ENCODE measurements around the gene IFI30. TPM values are rescaled to one million over a fixed set of nuclear protein-coding genes. Genes with fewer than 3 reads are reported as not detected.
A peak's percentile ranks its signal among the peaks of the same experiment; 100 is the strongest.

Gene IFI30
- polyA plus RNA-seq, 4 donors, result 12.4 to 22.4 (median 15.3) TPM

- no peak for DNase-seq (ENCODE audit: low read depth in 4 of 4, low spot score in 2 of 4)
Observed at GRCh38 chr19:18170714-18171255, 2.8 kb upstream of the IFI30 start.

GRCh38 chr19:18171605-18172327 lies 1.8 kb upstream of the IFI30 start:
- no peak for DNase-seq (ENCODE audit: low read depth in 4 of 4, low spot score in 2 of 4)

DNA sequence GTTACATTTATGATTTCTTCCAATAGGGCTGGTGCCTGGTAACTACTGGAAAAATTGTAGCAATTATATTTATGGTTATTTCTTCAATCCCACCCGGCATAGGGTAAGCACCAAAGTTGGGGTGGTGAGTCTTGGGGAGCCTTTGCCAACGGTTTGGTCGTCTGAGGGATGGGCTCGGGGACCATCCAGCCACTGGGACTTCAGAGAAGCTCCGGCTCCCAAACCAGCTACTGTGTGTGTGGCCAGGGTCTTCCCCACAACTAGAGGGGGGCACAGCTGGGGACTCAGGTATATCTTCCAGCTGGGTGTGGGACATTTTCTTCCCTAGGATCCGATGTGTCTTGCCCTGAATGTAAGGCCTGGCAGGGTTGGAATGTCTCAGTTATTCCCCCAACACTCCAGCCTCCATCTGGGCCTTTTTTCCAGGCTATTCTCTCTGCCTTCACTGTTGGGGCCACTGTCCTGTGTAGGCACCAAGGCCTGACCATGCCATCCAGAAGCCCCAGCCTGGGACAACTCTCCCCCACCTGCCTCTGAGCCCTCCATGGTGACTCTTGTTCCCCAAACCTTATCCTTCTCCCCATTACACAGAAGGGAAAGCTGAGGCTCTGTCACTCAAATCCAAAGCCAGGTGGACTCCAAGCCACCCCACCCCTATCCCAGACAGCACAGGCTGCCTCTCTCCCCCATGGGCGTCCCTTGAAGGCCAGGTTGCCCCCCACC lies 1.1 kb upstream of the IFI30 start:
- no peak for DNase-seq (ENCODE audit: low read depth in 4 of 4, low spot score in 2 of 4)

GRCh38 chr19:18173054-18173571 lies 500 bp upstream of the IFI30 start:
- no peak for DNase-seq (ENCODE audit: low read depth in 4 of 4, low spot score in 2 of 4)

DNA sequence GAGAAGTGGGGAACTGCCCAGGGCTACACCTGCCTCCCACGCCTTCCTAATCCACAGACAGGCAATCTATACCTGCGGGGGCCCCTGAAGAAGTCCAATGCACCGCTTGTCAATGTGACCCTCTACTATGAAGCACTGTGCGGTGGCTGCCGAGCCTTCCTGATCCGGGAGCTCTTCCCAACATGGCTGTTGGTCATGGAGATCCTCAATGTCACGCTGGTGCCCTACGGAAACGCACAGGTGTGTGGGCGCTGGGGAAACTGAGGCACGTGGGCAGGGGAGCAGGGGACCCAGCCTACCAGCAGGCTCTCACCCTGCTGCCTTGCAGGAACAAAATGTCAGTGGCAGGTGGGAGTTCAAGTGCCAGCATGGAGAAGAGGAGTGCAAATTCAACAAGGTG lies 1.4 kb downstream of the IFI30 start:
- no peak for DNase-seq (ENCODE audit: low read depth in 4 of 4, low spot score in 2 of 4)

DNA sequence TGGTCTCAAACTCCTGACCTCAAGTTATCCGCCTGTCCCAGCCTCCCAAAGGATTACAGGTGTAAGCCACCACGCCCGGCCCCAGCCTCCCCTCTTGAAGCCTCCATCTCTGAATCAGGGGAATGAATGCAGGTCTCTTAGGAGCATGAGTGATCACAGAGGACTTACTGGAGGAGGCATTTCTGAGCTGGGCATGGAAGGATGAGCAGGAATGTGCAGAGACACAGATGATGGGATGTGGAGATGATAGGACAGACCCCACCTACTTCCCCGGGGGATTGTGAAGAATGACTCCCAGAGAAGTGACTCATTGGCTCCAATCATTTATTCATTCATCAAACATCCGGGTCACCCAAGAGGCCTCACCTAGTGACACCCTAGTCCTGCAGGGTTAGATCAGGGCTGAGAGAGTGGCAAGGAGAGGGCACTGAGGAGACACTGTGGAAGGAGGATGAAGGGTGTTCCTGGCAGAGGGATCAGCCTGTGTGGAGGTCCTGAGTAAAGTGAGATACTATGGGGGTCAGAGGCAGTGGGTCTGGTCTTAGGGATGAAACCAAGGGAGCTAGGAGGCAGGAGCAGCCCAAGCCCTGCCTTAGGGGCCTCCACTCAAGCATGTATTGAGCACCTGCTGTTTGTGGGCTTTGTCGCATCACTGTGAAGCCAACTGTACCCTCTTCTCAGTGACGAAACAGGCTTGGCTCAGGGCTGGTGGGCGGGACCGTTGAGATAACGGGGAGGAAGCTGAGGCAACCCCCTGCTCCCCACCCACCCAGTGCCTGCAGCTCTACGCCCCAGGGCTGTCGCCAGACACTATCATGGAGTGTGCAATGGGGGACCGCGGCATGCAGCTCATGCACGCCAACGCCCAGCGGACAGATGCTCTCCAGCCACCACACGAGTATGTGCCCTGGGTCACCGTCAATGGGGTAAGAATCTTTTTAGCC lies 3.0 kb downstream of the IFI30 start:
- no peak for DNase-seq (ENCODE audit: low read depth in 4 of 4, low spot score in 2 of 4)

DNA sequence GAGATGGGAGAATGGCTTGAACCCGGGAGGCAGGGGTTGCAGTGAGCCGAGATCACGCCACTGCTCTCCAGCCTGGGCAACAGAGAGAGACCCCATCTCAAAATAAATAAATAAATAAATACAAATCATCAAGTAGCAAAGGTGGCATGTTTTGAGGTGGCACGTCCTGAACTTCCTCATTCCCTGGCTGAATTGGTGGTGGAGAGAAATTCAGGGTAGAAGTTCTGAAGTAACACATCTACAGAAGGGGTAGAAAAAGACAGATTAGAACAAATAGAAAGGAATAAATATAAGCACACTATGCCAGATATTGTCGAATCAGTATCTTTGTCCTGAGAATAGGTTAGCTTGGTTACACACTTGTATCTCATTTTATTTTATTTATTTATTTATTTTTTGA lies 6.3 kb downstream of the IFI30 start:
- no peak for DNase-seq (ENCODE audit: low read depth in 4 of 4, low spot score in 2 of 4)

DNA sequence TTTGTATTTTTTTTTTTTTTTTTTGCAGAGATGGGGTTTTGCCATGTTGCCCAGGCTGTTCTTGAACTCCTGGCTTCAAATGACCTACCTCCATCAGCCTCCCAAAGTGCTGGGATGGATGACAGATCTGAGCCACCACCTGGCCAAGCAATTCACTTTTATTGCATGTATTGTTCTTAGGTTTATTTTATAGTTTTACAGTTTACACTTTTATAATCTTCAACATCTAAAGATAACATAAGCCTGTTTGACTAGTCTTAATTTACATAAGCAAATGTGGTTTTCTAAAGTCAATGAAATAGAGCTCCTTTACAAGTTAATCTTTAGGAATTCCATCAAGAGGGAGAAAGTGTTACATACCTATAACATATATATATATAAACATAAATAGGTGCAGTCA lies 9.9 kb downstream of the IFI30 start:
- DNase-seq (ENCODE audit: low read depth in 4 of 4, low spot score in 2 of 4), result no peak

GRCh38 chr19:18185538-18185937 lies 11.9 kb downstream of the IFI30 start:
- DNase-seq (ENCODE audit: low read depth in 4 of 4, low spot score in 2 of 4), result no peak

- DNase-seq (ENCODE audit: low read depth in 4 of 4, low spot score in 2 of 4), result no peak
Observed at GRCh38 chr19:18190278-18190677, 16.7 kb downstream of the IFI30 start.

- DNase-seq (ENCODE audit: low read depth in 4 of 4, low spot score in 2 of 4), result no peak
Observed at GRCh38 chr19:18191640-18192062, 18.0 kb downstream of the IFI30 start.

DNA sequence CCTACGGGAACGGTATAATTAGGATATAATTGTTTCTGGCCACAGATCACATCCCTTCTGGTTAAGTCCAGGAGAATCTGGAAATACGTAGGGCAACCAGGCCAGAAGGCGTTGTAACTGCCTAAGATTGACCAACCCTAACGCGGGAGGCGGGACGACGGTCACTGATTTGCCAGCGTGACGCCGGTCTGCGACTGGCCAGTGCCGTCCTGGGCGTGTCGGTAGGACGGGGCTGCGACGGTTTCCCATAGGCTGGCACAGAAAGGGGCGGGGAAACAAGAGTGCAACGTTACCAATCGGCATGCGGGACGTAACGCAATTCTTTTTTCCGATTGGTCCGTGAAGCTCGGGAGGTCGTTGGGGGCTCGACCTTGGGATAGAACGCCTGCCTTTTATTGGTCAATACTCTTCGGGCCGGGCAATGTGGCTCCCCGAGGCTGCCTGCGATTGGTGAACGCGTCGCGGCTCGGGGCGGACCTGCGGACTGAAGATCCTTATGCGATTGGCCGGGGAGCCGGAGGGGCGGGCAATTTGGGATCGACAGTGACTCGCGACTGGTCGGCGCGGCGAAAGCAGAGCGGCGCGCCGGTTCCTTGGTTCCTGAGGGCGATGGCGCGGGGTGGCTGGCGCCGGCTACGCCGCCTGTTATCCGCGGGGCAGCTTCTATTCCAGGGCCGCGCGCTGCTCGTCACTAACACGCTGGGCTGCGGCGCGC lies 19.2 kb downstream of the IFI30 start, which contains the start of gene MPV17L2:
MPV17L2 (plus strand) TSS at position 546 of the 715 bp plus-strand sequence; CDS start at position 610, 64 bp downstream.
- peak; percentile 97 to 100 (median 99) for DNase-seq (ENCODE audit: low read depth in 4 of 4, low spot score in 2 of 4)

- DNase-seq (ENCODE audit: low read depth in 4 of 4, low spot score in 2 of 4), result no peak
Observed at GRCh38 chr19:18193388-18194180, 20.0 kb downstream of the IFI30 start.

GRCh38 chr19:18194181-18194530 lies 20.5 kb downstream of the IFI30 start:
- no peak for DNase-seq (ENCODE audit: low read depth in 4 of 4, low spot score in 2 of 4)

DNA sequence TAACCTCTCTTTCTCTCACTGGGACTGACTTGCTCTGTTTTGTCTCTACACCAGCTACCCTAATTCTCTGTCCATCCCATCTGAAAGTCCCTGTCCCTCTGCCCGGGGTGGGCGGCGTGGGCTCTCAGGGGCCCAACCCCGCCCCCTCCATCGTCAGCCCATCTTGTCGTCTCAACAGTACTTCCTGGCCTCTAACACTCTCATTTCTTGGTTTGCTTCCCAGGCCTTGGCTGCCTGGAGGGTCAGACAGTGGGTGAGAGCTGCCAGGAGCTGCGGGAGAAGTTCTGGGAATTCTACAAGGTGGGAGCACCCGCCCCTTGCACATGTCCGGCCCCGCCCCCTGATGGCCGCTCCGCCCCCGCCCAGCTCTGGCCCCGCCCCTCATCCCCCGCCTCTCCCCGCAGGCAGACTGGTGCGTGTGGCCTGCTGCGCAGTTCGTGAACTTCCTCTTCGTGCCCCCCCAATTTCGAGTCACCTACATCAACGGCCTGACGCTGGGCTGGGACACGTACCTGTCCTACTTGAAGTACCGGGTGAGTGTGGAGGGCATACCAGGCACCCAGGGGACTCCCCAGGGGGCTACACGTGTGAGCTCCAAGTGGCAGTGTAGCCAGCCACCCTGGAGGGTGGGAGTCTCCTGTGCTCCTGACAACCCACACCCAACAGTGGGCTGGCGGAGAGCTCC lies 21.1 kb downstream of the IFI30 start:
- DNase-seq (ENCODE audit: low read depth in 4 of 4, low spot score in 2 of 4), result no peak

DNA sequence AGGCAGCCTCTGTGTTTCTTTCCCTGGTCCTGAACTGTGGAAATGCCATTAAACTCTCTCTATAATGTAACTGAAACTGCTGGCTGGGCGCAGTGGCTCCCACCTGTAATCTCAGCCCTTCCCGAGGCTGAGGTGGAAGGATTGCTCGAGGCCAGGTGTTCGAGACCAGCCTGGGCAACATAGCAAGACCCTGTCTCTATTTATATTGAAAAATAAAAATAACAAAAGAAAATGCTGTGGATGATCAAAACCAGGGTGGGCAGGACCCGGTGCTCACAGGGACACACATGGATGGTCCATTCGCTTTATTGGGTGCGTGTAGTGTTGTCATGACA lies 22.9 kb downstream of the IFI30 start:
- no peak for DNase-seq (ENCODE audit: low read depth in 4 of 4, low spot score in 2 of 4)

DNA sequence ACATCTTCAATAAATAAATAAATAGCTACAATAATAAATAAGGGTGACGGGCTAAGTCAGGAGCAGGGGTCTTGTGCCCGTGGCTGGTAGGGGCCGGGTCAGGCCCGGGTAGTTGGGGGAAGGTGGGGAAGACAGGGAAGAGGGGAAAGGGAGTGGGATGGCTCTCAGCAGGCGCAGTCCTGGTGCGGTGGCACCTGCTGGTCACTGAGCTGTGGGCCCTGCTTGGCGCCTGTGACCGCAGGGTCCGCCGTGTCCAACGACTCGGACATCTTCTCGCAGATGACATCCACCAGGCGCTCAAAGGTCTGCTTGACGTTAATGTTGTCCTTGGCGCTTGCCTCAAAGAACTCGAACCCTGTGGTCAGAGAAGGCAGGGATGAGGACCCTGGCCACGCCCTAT lies 23.7 kb downstream of the IFI30 start:
- DNase-seq (ENCODE audit: low read depth in 4 of 4, low spot score in 2 of 4), result no peak

GRCh38 chr19:18197941-18198340 lies 24.3 kb downstream of the IFI30 start:
- no peak for DNase-seq (ENCODE audit: low read depth in 4 of 4, low spot score in 2 of 4)

DNA sequence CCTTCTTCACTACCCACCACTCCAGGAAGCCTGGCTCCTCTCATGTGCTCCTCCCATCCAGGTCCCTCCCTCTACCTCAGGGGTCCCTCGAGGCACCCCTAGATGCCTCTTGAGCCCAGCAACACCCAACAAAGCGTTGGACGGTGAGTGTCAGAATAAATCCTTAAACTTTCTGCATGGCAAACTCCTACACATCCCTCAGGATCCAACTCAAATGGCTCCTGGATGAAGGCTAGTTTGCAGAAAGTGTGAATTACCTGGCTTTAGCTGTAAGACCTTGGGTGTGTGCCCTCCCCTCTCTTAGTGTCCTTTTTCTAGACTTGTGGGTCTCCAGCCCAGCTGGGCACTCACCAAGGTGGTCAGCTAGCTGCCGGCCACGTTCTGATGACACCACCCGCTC lies 24.8 kb downstream of the IFI30 start:
- no peak for DNase-seq (ENCODE audit: low read depth in 4 of 4, low spot score in 2 of 4)

All from left renal cortex interstitium (tissue), 4 donors.